8988T (cell line): ENCODE data around the gene HS6ST3.

Experiments used
- DNase-seq: peaks from one replicate; pipeline ENCODE4 v3.0.0; 2011

Gene HS6ST3

DNA sequence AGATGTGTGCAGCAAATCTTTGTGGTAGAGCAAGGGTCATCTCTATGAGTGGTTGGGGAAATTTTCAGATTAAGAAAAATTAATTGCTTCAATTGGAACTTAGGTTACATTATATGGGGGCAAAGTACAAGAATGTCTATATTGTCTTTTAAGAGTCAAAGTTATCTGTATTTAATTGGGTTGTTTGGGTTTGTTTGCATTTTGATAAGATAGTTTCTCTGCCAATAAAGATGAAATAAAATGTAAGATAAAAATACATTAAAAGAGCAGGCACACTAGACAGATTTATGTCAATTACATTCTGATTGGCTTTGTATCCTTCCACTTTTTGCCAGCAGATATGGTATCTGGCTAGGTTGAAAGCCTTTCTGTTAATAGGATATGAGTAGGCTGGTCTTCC is 587.1 kb downstream of the HS6ST3 start:
- no peak for DNase-seq

DNA sequence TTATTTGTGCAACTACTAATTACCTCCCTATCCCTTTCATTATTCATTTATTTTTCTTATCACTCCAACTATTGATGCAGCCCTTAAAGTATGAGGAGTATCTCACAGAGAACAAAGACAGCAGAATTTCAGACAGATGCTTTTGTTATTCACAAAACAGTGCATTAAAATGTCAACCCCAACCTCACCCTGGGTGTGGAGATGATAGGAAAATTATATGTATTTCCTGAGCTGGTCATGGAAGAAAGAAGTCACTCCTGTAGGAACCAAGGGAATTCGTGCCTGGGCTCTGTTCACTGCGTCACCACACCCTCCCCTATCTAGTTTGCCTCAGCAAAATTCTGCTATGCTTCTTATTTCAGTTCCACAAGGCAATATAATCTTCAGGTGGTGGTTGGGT is 588.9 kb downstream of the HS6ST3 start:
- DNase-seq, result no peak

DNA sequence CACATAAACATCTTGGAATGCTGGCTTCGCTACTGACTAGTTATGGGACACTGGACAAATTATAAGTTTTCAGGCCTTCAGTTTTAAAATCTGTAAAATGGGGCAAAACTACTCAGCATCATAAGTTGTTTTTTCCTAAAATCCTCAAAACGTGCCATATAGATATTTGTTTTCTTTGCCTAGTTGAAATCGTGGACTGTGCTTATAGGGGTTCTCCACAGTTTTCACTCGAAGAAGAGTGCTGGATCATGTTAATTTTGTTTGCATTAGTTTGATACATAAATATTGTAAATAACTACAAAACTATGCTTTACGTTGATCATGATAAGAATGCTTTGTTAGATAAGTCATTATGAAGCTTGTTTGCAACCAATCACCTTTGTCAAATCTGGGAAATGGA is 591.0 kb downstream of the HS6ST3 start:
- DNase-seq, result no peak

DNA sequence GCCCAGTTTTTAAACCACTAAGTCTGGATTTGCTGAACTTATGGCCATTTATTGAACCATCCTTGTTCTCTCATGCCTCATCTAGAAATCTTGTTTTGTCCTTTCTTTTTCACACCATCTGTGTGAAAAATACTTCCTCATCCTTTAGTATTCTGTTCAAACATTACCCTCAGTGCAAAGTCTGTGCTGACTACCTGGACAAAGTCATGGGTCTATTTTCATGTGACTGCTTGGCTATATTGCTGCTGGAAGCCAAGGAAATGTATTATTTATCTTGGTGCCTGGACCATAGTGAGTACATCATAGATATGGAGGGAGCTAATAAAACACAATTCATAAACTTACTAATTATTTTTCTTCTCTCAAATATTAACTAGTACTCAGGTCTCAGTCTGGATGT is 591.9 kb downstream of the HS6ST3 start:
- DNase-seq, result no peak

DNA sequence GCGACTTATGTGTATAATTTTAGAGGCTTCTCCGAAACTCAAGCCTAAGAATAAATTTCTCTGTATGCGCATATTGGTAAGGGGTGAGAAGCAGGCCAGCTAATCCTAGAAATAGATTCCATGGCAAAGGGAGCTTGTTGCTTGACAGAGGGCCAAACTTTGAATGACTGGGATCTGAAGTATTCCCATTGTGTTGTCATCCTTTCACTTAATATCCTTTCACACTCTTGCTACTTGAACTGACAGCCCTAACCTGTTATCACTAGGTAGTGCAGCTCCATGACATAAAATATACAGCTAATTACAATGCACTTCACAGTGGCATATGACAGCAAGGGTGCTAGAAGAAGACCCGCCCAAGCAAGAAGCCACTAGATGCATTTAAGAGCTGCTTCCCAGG is 594.6 kb downstream of the HS6ST3 start:
- no peak for DNase-seq

DNA sequence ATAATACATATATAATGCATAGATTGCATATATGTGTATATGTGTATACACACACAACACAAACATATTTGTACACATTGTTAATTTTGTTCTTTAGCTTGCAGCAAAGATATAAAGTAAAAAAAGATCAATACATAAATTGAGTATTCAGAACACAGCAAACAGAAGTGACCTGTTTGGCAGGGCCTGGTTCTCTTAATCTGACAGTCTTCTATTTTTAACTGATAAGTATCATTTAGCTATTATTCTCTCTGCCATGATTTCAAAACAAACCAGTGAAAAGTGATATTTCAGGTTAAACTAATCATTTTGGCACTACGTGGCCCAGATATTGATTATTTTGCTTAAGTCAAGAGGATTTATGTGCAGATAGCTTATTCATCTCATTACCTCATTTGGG is 595.0 kb downstream of the HS6ST3 start:
- no peak for DNase-seq

DNA sequence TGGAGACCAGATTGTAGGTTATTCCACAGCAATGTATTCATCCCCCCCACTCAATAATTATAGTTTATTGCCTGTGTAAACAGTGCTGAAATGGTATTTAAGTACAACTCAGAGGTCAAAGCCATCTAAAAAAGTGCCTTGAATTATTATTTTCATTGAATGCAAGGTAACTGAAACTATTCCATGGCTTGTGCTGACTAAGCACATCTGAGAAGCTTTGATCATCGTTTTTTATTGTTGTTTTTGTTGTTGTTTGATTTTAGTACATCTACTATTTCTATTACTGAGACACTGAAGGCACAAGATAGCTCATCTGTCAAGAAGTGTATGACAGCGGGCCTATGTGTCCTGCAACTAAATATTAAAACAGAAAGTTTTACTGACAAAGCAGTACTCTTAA is 596.4 kb downstream of the HS6ST3 start:
- DNase-seq, result no peak

DNA sequence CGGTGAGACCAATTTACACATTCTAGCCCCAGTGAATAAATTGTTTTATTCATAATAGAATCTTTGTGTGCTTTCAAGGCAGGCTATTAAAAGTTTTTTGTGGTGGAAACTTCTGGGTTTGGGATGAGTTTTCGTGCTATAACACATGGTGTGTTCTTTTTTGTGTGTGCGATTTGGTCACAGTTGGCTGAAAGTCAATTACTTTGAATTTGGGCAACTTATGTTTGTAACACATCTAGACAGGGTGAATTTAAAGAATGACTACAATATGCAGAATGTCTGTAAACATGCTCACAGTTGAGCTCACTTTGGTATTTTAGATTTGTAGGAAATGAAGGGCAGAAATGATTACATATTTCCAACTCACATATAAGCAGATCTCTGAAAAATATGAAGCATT is 597.3 kb downstream of the HS6ST3 start:
- DNase-seq, result no peak

DNA sequence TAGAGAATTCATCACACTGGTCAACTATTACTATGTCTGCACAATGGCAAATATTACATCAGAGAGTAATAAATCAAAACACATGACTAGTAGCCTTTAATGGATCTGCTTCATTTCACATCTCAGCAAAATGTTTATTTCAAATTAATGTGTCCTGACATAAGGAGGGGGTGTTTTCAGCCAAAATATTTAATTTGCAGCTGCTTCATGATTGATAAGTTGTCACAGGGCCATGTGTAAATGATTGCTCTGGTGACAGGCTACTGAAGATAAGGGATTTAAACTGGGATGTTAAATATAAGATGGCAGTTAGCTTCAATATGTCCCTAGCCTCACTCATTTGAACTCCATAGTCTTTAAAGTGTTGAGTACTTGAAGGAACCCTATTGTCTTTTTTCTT is 601.1 kb downstream of the HS6ST3 start:
- no peak for DNase-seq

DNA sequence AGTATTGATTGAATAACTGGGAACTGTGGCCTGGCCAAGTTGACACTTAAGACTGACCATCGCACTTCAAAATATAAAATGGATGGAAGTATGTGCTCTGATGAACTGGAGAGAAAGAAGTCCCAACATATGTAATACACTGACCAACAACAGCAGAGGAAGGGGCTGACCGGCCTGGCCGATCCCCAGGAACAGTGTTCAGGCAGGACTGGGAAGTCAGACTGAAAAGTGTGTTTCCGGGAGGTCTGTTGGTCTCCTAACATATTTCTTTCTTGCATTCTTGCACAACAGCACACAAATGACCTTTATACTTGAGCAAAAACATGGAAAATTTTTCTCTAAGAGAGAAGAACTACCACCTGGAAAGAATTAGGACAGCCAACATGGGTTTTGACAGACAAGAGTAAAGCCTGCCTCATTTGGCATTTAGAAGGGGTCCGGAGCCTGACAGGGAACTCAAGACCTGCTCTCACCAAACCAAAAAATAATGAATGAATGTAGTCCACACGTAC is 606.5 kb downstream of the HS6ST3 start:
- DNase-seq, result no peak

DNA sequence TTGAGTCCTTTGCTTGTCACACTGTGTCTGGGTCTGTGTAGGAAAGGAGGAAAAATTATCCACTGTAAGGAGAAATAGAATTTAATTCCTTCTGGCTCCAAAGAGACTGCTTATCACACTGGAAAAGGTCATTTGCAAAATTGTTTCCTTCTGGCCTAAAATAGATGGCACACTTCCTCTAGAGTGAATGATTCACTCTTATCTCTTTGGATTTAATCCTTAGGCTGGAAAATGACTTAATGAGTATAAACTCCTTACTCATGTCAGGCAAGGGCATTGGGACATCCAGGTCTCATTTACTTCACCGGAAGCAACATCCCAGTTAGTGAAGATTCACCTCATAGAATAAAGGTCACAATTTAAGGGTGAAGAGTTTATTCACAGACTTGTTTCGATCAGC is 610.8 kb downstream of the HS6ST3 start:
- no peak for DNase-seq

DNA sequence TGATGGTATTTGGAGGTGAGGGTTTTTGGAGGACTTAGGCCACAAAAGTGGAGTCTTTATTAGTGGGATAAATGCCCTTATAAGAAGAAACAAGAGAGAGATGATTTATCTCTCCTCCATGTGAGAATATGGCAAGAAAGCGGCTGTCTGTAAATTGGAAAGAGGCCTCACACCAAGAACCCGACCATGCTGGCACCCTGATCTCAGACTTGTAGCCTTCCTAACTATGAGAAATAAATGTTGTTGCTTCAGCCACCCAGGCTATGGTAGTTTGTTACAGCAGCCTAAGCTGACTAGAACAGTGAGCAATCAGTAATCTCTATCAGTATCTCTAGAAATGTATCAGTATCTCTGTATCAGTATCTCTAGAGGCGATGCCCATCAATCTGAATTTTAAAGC is 617.2 kb downstream of the HS6ST3 start:
- no peak for DNase-seq

DNA sequence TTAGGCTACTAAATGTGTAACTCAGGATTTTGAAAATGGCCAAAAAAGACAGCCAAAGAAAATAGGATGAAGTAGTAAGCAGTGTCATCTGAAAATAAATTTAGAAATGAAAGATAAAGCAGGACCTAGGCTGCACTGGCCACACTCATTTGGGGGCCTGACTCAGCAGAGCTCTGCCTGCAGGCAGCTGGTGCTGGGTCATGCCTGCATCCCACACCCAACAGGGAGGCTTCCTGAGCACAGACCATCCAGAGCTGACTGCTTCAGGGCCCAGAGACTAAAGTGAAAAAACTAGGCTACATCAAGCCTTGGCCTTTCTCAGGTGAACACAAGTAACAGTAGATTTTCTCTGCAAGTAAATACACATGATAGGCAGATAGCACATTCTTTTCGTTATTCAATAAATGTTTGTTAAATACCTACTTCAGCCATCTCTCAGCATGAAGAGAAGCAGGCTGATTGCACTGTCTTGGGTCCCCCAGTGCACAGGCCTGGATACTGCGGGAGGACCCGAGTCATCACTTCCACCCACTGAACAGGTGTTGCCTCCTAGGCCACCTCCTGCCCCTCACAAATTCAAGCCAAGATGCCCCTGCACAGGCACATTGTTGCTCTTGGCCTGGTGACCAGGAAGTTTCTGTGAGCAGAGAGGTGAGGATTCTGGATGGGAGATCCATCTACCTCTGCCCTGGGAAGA is 620.4 kb downstream of the HS6ST3 start:
- DNase-seq, result no peak

DNA sequence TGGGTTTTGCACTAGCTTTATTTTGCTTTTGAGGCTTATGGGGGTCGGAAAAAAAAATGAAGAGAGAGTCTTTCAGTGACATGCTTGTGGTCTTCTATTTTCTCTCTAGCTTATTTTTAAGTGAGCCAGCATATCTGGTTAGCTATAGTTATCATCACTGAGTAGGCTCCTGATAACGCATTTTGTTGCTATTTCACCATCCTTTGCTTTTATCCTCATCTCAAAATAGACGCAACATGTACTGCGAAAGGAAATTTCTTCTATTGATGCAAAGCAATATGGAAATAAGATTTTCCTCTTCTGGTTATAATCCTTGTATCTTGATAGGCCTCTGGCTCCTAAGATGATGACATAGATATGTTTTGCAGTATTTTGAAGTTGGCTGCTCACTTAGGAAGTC is 630.5 kb downstream of the HS6ST3 start:
- no peak for DNase-seq

DNA sequence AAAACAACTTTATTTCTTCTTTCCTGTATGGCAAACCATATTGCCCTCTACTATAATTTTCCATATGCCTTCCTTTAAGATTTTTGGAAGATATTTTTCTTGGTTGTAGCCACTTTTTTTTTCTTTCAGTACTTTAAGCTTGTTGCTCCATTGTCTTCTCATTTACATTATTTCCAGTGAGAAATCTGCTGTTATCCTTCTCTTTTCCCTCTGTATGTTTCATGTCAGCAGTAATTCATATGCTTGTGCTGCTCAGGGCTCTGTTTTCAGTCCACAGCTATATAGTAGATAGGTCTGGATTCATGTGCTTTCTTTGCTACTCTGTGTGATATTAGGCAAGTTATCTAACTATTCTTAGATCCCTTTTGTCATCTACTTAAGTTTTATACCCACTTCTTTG is 636.7 kb downstream of the HS6ST3 start:
- DNase-seq, result no peak

DNA sequence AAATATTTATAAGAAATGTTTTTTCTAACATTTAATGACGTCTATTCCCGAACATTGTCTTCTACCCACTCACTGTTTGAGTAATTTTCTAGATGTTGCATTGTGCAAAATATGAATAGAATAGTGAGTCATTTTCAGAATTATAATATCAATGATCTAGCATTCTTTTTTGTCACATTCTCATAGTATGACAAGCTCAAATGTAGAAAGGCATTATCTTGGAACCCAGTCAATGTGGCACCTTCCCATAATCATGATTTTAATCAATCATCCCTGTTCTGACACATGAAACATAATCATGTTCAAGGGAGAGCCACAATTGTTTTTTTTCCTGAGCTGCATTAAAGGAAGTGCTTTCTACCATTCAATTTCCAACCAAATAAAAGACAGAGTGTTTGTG is 638.6 kb downstream of the HS6ST3 start:
- no peak for DNase-seq

DNA sequence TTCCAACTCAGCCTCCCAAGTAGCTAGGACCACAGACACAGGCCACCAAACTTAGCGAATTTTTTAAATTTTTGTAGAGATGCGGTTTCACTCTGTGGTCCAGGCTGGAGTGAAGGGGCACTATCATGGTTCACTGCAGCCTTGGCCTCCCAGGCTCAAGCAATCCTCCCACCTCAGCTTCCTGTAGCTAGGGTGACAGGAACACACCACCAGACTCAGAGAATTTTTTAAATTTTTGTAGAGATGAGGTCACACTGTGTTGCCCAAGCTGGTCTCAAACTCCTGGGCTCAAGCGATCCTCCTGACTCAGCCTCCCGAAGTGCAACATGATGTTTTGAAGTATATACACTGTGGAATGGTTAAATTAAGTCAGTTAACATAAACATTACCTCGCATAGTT is 640.8 kb downstream of the HS6ST3 start:
- no peak for DNase-seq

DNA sequence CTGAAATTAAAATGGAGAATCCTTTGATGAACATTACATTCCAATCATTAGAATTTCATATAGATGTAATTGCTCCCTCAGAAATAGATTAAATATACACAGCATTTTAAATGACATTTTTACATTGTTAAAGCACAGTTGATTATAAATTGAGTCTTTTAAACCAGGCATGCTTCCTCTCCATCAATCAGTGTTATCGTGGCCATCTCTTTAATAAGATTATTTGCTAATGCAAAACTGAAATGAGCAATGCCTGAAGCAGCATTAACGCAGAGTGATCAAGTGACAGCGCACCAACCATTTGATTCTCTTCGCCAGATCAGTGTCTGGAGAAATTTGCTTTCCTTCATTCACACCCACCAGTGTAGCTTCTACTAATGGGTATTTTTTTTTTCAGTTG is 644.6 kb downstream of the HS6ST3 start:
- DNase-seq, result no peak

DNA sequence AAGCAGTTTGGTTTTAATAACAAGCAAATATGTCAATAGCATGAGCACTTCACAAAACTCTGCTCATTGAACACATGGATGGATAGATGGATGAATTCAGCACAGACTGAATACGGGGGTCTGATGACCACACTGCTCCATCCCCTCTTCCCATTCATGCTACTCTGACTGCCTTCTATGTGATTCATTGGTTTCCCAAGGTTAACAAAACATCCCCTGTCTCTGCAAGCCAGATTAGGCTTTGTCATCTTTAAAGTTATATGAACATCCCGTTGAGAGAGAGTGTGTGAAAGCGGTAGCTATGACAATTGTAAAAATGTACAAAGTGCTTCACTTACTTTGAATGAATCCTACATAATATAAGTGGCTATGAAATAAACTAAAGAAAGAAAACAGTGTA is 651.9 kb downstream of the HS6ST3 start:
- no peak for DNase-seq

DNA sequence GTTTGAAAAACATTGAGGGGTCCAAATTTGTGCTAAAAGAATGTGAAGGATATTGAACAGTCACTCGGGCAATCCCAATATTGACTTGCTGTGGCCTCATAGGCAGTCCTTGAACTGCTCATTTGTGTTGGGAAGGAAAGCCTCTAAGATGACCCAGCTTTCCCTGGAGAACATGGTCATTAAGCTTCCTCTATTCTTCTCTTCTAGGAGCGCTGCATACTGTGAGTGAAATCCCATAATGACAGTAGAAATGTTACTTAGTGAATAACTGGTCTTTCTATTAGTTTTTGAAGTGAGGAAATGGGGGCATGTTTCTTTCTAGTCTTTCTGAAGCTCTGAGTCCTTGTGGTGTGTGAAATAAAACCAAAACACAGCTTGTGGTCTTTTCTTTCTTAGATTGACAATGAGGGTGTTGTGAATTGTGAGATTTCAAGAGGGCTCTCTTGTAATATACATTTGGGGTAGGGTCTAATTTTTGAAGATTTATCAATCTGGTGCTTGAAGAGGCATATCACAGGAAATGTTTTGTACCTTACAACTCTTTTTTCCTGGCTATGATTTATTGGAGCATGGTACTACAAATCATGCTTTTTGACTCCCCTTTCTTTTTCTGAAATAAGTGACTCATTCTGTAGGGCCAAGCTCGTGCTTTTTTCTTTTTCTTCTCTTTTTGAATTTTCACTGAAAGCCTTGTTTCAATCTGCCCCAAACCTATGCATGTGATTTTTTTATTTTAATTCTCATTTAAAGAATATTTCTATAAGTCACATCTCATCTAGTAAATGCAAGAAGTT is 653.6 kb downstream of the HS6ST3 start:
- no peak for DNase-seq

DNA sequence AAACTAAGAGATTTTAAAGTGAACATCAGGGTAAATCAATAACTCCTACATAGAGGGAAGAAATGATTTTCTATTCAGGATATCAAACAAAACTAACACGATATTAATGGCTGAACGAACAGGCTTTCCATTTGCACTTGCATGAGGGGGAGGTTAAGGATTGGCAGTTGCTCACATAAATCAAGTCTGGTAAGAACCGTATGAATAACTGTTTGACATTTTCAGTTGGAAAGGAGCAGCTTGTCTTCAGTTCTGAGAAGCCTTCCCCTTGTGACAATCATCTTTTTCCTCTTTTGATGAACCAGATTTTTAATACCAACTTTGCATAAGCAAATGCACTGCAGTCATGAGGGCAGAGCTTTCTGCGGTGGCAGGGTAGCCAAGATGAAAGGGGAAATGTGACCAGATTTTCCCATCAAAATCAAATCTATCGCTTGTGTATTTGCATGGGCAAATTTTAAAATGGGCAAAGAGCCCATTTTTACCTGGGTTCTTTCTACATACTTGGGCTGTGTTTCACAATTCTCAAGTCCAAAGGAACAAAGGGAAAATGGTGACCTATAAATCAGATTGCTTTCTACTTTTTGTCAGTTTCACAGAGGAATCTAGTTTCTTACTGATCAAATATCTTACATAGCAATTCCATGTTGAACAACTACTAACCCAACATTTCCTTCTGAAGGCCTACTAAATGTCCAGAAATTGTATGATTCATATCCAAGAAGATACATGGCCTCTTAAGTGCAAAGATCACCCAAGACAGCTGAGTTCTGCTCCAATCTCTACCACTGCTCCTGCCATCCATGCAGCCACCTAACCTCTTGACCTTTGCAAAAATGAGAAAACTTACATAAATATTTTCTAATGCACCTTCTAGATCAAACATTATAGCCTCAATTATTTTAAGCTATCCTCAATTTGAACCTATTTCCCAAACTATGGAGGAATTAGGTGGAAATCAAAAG is 654.7 kb downstream of the HS6ST3 start:
- DNase-seq, result no peak

DNA sequence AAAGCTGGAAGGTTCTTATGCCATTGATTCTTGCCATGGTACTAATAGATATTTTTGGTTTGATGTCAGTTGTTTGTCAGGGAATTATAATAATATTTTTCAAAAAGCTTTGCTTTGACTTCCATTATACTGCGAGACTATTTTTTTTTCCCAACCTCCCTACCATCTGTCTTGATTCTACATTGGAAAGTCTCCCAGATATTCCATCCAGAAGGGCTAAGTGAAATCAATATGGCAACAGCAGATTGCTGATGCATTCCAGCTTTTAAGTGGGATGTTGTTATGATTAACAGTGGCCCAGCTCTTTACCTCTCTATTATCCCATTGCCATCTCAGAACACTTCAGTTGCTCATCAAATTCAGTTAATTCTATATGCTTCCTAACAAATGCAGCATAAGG is 657.0 kb downstream of the HS6ST3 start:
- no peak for DNase-seq

DNA sequence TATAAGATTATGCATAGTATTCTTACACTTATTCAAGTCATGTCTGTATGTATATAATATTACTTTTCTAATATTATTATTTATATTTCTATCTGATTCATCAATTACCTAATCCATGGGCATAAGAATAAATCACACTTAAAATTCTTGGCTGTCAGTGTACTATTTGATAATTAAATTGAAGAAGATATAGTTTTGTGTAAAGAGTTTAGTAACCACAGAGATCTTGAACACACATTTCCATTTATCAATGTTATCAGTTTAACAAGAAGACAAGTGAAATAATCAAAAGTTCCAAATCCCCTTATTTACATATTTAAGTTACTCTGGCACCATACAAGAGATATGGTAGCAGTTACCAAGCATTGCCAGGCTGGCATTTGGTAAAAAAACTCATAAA is 659.9 kb downstream of the HS6ST3 start:
- no peak for DNase-seq
